Globus pallidus (tissue), 1 donor: ENCODE measurements around the gene PICK1.

Experiments used
- DNase-seq: peaks from one replicate; pipeline ENCODE4 v3.0.0-alpha.2; 2015; ENCODE audit warnings: low spot score

Gene PICK1

DNA sequence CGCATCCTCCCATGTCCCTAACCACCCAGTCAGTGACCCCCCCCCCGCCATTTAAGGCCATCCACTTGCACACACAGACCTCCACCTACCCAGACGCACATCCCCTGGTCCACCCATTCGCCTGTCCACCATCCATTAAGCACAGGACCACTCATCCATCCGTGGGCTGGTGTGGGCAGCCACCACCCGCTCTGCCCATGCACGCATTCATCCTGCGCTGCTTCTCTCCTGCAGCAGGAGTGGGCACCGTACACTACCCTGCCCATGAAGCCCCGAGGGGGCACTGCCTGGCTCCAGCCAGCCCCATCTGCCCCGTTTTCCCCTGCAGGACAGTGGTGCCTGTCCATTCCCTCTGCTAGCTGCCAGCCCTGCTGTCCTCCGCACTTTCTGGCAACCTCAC is 30.7 kb downstream of the PICK1 start:
- DNase-seq: no peak

DNA sequence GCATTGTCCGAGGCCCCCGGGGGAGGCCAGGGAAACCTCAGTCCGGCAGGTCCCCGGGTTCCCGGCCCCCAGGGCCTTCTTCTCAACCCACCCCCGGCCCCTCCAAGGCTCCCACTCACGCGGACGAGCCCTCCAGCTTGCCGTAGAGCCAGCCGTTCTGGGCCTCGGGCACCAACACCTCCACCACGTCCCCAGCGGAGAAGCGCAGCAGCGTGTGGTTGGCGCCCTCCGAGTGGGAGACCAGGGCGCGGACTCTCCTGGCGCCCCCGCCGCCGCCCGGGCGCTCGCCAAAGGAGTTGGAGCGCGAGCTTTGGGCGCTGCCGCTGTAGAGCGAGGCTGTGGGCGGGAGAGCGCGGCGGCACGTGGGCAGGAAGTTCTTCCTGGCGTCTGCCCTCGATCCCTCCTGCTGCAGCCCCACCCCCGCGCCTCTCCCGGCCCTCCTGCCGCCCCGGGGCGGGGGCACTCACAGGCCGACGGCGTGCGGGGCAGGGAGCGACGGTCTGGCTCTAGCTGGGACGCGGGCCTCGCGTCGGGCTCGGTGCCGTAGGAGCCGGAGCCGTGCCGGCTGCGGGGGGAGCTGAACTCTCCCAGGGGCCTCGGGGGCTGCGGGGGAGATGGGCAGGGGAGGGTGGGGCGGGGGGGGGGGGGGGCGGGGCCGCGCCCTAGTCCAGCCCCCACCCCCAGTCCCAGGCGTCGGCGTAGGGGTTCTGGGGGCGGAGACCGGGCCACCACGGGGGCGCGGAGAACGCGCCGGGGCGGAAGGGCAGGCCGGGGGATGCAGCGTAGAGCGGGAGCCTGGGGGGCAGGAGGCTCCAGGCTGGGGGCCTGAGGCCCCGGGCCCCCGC is 31.6 kb downstream of the PICK1 start:
- no peak for DNase-seq

DNA sequence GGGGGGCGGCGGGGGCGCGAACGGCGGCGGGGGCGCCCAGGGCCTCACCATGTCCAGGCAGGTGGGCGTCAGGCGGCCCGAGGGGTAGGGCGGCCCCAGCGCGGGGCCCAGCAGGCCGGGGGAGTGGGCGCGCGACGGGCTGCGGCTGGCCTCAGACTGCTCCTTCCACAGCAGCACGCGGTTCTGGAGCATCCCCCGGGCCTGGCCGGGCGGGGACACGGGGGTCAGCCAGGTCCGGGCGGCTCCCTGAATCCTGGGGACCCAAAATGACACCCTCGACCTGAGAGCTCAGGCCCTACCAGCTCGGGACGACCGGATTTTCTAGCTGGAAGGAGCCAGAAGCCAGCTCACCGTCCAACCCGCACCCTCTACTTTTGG is 32.3 kb downstream of the PICK1 start:
- DNase-seq: no peak

DNA sequence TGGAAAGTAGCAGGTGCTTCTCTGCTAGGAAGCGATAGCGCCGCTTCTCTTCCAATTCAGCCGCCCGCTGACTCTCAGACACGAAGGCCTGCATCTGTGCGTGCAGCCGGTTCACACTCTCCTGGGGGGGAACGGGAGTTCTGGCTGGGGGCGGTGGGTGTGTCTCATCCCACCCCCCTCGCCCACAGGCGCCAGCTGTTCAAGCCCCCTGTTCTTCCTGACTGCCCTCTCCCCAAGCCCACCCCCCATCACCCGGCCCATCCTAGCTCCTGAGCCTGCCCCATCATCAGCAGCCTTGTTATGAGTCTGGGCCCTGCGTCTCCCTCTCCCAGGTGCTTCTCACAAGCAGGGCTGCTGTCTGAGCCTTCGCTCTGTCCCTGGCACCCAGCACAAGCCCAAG is 39.9 kb downstream of the PICK1 start:
- DNase-seq: no peak

DNA sequence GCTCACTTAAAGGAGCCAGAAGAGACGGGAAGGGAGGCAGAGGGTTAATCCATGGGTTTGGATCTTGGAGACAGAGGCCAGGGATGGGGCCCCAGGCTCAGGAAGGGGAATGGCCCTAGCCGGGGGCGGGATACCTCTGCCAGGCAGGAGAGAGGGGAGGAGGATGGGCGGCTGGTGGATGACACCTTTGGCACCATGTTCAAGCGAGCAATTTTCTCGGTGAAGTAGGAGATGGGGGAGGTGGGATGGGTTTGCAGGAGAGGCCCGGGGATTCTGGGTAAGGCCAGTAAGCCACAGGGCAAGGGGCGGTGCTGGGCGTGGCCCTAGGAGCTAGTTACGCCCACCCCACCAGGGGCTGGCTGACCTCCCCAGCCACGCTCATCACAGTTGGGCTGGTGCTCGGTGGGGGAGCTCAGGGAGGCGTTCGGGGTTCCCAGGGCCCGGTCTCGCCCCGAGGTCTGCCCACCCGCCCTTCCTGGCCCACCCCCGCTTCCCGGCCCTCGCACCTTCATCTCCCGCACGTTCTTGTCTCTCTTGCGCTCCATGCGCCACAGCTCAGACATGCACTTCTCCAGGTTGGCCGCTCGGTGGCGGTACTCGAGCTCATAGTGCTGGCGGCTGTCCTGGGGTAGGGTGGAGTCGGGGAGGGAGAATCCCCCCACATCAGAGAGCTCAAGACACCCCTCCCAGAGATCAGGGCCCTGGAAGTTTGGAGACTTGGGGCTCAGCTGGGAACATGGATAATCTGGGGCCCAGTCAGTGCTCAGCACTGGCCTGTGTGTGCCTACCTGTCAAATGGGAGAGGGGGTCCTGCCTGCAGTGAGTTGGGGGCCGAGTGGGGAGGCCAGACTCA is 40.6 kb downstream of the PICK1 start:
- no peak for DNase-seq

DNA sequence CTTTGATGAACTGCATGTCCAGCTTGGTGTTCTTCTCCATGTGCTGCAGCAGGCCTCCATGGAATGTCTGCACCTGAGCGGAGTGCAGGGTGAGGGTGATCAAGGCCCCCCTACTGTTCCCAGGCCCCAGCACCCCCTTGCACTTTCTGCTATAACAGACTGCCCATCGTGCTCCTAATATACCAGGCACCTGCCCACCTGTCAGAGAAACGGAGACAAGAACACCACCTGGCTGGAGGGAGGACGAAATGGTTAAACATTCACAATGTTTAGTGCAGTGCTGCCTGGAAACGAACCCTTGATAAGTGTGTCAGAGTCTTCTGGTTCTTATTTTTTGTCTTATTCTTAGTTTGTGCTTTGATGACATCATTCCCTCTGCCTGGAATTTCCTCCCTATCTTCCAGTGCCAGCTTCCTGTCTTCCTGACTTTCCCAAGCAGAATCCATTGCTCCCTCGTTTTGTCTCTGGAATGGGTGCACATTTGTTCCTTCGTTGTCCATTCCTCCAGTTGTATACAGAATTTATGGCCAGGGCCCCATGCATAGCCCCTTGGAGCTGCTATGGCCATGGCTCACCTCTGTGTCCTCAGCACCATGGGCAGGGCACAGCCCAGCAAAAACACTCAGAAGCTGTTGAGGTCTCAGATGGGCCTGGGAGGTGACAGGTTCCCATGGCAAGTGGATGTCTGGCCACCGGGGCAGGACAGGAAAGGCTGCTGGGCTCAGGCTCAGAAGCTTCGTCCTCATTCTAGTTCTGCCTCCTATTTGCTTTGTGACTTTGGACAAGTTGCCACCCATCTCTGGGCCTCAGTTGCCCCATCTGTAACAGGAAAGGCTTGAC is 41.4 kb downstream of the PICK1 start:
- no peak for DNase-seq

DNA sequence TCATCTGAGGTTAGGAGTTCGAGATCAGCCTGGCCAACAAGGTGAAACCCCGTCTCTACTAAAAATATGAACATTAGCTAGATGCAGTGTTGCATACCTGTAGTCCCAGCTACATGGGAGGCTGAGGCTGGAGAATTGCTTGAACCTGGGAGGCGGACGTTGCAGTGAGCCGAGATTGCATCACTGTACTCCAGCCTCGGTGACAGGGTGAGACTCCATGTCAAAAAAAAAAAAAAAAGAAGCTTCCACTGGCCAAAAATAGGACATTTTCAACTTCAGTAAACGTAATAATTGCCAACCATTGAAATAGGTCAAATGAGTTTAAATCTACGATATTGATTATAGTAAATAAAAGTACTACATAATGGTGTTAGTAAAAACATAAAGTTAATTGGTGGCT is 46.4 kb downstream of the PICK1 start:
- no peak for DNase-seq

DNA sequence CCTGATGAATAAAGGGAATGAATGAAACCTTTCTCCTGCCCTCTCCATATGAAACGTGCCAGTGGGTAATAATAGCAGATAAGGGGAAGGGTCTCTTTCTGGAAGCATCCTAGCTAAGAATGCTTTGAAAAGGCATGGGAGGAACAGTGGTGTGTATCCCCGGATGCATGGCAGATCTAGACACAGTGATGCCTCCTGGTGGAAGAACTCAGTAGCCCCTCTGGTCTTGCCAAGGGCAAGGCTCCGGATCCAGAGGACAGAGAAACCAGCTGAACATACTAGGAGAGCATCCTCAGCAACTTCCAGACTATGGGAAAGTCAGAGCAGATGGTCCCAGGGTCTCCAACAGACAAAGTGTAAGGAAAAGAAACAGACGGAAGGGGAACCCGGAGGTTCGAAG is 46.9 kb downstream of the PICK1 start:
- no peak for DNase-seq

DNA sequence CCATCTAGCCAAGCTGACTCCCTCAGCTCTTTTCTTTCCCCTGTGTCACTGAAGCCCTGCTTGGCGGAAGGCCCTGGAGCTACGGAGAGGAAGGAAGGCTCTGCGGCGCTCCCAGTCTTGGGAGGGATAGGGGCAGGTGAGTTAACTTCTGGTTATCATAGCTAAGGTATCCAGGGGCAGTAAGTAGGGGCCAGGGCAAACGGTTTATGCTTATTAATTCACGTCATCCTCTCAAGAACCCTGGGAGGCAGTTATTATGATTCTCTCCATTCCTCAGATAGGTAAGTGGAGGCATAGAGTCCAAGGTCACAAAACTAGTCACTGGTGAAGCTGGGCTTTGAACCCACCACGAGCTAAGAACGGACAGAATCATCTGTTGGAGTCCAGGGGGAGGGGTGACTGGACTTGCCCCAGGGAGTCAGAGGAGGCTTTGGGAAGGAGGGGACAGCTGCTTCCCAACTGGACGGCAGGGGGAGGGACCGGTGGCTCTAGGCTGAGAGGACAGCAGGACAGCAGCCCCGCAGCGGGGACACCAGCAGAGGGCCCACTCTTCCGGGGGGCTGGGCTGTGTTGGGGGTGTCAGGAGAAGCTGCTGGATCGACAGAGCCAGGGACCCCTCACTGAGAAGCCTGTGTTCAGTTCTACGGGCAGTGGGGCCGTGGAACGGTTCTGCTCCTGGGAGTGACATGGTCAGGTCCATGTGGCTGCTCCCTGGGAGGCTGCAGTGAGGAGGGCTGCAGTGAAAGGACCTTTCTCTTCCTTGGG is 49.8 kb downstream of the PICK1 start:
- DNase-seq: no peak

DNA sequence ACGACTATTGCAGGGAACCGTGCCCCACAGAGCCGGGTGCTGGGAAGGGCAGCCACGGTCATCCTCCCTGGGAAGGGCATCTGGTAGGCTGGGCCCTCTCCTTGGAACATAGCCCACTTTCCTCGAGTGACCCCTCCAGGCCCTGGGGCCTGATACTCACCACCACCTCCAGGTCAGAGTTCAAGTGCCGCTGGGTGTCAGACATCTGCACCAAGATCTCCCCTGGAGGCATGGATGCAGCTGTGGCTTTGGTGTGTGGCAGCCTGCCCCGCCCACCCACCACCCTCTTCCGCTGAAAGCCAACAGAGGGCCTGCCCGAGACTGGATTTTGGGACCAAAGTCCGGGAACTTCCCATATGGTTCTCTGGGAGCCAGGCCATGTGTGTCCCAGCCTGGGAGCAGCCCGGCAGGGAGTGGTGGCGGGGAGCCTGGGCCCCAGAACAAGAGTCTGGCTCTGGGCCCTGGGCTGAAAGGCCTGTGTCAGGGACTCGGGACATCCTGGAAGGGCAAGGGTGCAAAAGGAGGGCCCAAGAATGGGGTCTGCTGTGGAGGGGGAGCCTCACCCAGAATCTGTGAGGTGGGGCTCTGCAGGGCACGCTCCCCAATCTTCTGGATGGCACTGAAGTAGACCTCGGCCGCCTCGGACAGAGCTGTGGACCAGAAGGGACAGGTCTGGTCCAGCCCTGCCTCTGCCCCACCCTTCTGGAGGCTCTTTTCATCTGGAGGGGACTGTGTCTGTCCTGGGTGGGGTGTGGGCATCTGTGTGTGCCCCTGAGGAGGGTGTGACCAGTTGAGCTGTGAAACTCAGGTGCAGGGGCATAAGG is 50.7 kb downstream of the PICK1 start:
- no peak for DNase-seq

DNA sequence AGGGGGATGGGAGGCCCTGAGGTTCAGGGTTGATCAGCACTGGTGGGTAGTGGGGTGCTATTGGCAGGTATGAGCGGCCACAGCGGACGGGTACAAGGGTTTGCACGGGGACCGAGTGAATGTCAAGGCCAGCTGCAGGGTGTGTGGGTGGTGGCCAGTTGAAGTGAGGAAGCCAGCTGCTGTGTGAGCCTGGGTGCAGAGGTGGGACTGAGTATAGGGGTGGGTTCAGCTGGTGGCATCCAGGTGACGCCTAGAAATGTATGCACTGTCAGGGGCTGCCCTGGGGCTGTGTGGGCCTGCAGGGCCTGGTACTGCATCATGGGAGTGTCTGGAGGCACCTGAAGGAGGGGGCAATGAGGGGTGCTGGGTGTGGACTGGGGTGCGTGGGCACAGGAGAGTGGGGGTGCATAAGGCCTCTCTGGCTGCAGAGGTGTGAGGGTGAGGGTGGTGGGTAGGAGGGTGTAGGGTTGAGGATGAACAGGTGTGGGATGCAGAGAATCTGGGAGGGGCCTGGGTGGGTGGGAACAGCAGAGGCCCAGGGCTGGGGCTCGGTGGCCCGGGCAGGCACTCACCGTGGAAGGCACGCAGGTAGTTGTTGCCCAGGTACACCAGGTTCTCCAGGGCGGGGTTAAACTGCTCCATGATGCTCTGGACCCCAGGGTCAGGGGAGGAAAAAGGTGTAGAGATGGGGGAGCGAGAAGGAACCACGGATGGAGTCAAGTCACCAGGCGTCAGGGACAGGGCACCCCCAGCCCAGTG is 51.5 kb downstream of the PICK1 start:
- no peak for DNase-seq

DNA sequence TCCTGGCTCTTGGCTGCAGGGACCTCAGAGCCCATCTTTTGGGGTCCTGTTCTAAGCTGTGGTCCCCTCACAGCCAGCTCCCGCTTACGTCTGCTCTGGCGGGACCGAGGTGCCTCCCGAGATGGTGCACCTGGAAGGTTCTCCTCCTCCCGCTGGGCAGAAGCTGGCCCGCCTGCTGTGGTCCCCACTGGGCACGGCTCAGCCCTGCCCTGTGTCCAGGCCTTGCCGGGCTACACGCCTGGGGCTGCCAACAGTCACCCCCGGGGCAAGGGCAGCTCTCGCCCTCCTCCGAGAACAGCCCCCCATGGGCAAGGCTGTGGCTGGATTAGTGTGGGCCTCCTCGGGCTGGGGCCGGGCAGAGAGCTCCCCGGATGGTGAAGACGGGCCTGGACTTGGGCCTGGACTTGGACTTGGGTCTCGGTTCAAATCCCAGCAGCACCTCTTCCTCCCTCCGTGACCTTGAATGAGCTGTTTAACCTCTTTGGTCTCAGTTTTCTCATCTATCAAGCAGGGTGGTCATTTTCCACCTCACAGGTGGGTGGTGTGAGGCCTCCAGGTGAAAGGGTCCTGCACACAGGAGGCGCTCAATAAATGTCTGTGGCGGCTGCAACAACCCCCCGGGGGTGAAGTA is 52.3 kb downstream of the PICK1 start:
- DNase-seq: no peak

DNA sequence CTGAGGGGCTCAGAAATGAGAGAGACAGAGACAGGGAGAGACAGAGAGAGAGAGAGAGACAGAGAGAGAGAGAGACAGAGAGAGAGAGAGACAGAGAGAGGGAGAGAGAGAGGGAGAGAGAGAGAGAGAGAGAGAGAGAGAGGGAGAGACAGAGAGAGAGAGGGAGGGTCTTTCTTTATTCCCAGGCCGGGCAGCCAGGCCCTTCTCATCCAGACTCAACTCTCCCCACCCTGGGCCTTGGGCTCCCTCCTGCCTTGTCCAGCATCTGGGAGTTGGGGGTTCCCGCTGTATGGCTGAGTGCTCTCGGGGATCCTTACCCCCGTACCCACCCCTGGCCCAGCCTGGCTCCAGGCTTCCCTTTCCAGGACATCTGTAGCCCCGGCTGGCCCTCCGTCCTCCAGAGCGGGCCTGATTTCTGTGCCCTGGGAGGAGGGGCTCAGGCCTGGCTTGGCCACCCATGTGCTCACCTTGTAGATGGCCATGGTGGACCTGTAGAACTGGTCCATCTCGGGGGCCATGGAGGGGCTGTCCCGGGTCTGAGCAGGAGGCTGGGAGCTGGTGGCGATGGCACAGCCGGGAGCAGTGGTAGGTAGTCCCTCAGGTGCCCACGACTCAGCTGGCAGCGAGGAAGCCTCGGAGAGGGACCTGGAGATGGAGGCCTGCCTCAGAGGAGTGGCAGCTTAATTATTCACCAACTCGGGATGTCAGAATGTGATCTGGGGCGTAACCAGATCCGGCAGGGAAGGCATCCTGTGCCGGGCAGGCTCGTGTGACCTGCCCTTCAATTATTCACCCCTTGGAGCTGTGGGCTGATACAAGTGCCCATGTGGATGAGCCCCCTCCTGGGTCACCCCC is 53.0 kb downstream of the PICK1 start, which contains the start of gene BAIAP2L2:
BAIAP2L2 (minus strand) TSS at position 677 of the 855 bp plus-strand sequence; CDS start at position 518, 159 bp downstream.
- no peak for DNase-seq

DNA sequence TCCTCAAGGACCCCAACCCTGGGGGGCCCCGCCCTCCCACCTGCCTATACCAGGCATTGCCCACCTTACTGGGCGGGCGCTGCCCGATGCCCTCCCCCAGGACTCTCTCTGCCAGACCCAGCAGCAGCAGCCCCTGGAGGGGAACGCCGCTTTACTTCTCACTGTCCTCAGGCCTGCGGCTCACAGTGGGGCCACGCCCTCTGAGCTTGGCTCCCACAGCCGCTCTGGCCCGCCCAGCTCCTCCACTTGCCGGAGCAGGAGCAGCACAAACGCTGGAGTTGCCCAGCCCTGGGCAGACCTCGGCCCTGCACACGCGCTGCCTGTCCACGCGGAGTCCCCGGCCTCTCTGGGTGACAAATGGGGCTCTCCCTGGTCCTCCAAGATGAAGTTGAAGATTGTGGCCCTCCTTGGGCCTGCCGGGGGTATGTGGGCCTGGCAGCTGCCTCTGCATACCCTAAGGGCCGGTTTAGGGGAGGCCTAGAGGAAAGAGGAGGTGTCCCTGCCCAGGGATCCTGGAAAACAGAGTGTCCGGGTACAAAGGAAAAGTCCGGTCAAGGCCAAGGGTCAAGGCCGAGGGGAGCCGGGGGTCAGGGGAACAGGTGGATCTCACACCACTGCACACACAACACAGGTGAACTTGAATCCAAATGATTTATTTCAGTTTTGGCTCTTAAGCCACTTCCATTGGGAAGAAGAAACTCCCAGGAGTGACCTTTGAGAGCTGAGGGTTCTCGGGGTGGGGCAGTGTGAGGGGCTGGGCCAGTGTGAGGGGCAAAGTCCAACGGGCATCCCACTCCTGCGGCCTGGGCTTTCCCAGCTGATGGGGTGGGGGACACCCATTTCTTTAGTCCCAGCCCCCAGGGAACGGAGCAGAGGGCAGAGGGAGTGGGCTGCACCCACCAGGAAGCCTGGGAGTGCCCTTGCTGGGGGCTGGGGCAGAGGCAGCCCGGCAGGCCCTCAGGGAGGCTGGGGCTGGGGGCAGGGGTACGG is 54.0 kb downstream of the PICK1 start:
- DNase-seq: no peak

DNA sequence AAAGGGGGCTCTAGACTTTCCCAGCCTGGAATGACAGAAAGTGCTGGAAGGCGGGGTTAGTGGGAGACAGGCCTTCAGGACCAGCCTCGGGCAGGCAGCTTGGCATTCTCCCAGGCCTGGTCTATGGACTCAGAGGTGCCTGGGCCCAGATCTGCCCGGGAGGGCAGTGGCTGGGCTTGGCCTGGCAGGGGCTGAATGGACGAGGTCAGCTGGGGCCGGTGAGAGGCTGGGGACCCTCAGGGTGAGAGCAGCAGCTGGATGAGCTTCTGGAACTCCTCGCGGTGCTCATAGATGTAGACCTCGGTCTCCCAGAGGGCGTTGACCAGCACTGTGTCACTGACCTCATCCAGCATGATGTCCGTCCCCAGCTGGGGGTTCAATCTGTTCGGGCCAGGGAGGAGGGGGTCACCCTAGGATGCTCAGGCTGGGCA is 54.7 kb downstream of the PICK1 start:
- no peak for DNase-seq

DNA sequence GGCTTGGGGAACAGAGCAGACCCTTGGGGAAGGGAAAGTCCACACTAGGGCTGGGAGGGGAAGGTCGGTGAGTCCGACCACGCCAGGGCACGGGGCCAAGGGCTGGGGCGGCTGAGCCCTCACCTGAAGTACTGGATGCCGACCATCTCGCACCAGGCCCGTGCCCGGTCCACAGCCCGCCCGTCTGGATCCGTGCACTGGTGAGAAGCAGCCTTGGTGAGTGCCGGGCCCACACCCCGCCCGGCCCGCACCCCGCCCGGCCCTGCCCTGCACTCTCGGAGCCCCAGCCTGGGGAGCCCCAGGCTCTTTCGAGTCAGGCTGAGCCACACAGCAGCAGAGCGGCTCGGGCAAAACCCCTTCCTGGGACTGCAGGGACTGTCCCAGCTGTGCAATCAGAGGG is 55.2 kb downstream of the PICK1 start:
- DNase-seq: no peak
